H54 (cell line): ENCODE results near the gene CNR2.
A peak's percentile ranks its signal among the peaks of the same experiment; 100 is the strongest.
"Not testable (repeated sequence)": the region's sequence is repeated elsewhere in the genome, so short reads cannot be mapped to it uniquely, and the experiment has no call there.

Source experiments
- DNase-seq: peaks from one replicate; pipeline ENCODE4 v3.0.0; 2011; ENCODE audit warnings: low spot score, mixed read lengths; ENCODE audit not compliant: insufficient read length
- FAIRE-seq: peaks from 3 replicates; lab custom pipeline; 2011; peaks lifted over from hg19 to GRCh38; lab: Jason Lieb, UNC
- POLR2A ChIP-seq: IDR thresholded peaks from 2 replicates; pipeline ENCODE4 v1.6.1; 2011; ENCODE audit warnings: low read depth, mild to moderate bottlenecking, low read length

The CNR2 gene

DNA sequence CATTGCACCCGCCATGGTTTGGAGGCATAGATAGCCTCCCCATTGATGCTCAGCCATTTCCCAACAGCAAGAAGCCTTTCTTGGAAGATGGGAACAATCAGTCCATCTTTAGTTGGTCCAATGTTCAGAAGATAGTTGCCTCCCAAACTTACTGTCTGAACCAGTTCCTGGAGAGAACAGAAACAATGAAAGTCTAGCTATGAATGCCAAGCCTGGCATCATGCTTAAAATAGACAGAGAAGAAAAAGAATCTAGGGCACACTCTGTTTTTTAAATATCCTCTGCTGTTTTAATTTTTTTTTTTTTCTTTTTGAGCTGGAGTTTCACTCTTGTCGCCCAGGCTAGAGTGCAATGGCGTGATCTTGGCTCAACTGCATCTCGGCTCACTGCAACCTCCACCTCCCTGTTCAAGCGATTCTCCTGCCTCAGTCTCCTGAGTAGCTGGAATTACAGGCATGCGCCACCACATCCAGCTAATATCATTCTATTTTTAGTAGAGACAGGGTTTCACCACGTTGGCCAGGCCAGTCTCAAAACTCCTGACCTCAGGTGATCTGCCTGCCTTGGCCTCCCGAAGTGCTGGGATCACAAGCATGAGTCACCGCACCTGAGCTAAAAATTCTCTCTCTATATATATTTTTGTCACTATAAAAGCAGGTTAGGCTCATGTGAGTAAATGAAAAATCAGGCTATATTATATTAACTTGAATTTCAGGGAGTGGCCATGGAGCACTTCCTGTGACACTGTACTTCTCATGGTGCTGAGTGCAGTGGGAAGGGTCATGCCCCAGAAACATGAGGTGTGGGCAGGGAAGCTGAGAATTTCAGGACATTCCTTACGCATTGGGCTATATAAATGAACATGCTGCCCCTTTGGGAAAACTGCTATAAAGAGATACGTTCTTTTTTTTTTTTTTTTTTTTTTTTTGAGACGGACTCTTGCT is 64.2 kb downstream of the CNR2 start:
- DNase-seq (no peak), FAIRE-seq (no peak)
- no peak for TF ChIP-seq POLR2A

DNA sequence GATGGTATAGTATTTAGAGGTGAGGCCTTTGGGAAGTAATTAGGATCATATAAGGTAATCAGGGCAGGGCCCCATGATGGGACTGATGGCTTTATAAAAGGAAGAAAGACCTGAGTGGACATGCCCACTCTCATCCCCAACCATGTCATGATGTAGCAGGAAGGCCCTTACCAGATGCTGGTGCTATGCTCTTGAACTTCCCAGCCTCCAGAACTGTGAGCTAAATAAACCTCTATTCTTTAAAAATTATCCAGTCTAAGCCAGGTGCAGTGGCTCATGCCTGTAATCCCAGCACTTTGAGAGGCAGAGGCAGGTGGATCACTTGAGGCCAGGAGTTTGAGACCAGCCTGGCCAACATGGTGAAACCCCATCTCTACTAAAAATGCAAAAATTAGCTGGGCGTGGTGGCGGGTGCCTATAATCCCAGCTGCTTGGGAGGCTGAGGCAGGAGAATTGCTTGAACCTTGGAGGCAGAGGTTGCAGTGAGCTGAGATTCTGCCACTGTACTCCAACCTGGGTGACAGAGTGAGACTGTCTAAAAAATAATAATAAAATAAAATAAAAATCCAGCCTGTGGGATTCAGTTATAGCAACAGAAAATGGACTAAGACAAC is 65.6 kb downstream of the CNR2 start:
- not testable (repeated sequence) for FAIRE-seq

DNA sequence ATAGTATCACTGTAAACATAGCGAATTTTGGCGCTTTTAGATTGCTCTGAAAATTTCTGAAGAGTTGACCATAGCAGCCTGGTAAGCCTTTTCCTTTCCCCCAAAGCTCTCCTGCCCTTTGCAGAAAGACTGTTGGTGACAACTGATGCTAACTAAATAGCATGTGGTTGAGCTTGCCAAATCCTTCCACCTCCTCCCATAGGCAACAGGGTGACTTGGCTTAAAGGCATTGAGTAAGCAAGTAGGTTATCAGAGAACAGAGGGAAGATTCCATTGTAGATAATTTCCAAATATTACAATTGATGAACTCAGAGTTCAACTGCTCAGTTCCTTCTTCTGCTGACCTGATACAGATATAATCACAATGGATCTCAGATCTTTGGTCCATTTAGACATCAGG is 68.0 kb downstream of the CNR2 start:
- TF ChIP-seq POLR2A: no peak
- FAIRE-seq (no peak), DNase-seq (no peak)

More for the DNA sequence above, 65.6 kb downstream of the CNR2 start:
- DNase-seq: not testable (repeated sequence)

DNA sequence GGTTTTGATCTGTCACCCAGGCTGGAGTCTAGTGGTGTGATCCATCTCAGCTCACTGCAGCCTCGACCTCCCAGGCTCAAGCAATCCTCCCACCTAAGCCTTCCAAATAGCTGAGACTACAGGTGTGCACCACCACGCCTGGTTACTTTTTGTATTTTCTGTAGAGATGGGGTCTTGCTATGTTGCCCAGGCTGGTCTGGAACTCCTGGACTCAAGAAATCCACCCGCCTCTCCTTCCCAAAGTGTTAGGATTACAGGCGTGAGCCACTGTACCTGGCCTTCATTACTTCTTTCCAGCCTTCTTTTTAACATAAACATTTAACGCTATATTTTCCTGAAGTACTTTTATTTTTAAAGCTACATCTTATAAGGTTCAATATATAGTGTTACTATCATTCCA is 69.5 kb downstream of the CNR2 start:
- no peak for TF ChIP-seq POLR2A
- no peak for FAIRE-seq
- DNase-seq: no peak

DNA sequence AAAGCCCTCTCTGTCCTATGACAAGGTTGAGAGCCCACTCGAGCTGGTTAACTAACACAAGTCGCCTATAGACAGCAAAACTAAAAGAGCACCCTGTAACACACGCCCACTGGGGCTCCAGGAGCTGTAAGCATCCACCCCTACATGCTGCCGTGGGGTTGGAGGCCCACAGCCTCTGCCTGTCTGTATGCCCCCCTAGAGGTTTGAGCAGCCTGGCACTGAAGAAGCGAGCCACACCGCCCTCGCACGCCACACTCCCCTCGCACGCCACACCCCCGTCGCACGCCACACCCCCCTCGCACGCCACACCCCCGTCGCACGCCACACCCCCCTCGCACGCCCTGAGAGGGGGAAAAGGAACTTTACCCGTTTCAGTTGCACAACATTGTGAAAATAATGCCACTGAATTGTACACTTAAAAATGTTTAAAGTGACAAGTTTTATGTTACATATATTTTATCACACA is 74.7 kb downstream of the CNR2 start:
- TF ChIP-seq POLR2A: no peak
- DNase-seq (peak; percentile 33), FAIRE-seq (no peak)

DNA sequence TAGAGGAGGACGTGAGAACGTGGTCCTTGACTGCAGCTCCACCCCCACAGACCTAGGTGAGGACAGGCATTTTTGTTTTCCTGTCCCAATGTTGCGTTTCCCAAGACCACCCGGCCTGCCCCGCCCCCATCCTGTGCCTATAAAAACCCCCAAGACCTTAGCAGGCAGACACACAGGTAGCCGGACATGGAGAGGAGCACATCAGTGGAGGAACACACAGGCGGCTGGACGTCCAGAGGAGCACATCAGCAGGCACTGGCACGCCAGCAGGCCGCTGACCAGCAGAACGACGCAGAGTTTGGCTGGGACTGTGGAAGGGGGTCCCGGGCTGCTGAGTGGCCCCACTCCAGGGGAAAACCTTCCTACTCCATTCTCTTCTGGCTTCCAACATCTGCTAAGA is 75.3 kb downstream of the CNR2 start:
- no peak for TF ChIP-seq POLR2A
- FAIRE-seq (no peak), DNase-seq (no peak)

DNA sequence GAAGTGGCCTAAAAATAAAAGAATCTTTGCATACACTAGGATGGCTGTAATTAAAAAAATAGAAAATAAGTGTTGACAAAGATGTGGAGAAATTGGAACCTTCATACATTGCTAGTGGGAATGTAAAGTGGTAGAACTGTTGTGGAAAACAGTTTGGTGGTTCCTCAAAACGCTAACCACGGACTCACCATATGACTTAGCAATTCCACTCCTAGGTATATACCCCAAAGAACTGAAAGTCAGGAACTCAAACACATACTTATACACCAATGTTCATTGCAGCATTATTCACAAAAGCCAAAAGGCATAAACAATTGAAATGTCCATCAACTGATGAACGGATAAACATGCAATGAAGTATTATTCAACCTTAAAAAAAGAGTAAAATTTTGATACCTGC is 77.1 kb downstream of the CNR2 start:
- no peak for TF ChIP-seq POLR2A
- DNase-seq (no peak), FAIRE-seq (no peak)

DNA sequence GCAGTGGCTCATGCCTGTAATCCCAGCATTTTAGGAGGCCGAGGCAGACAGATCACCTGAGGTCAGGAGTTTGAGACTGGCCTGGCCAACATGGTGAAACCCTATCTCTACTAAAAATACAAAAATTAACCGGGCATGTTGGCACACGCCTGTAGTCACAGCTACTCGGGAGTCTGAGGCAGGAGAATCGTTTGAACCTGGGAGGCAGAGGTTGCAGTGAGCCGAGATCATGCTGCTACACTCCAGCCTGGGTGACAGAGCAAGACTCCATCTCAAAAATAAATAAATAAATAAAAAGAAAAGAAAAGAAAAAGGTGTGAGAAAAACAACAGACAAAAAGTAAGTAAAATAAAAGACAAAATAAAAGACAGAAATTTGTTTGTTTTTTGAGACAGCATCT is 79.0 kb downstream of the CNR2 start:
- not testable (repeated sequence) for DNase-seq, FAIRE-seq

DNA sequence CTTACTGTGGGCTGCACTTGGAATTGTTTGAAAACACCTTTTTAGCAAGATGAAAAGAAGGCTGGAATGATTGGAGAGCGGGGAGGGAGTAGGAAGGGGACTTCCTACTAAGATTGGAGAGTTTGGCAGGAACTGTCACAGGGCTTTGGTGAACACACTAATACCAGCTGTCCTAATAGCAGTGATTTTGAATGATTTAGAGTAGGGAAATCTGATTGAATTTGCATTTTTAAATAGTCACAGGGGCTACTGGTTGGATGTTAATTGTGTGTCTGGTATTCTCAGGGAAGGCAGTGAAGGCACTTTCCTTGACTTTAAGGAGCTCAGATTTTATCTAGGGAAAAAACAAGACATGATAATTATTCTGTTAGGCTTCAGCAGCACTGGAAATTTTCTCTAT is 85.4 kb downstream of the CNR2 start:
- TF ChIP-seq POLR2A: no peak
- FAIRE-seq (no peak), DNase-seq (no peak)

DNA sequence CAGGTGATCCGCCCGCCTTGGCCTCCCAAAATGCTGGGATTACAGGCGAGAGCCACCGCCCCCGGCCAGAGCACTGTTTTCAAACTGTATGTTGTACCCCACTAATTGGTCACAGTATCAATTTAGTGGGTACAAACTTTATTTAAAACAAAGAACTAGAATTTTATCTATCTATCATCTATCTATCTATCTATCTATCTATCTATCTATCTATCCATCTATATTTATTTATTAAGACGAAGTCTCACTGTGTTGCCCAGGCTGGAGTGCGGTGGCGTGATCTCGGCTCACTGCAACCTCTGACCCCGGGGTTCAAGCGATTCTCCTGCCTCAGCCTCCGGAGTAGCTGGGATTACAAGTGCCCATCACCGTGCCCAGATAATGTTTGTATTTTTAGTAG is 86.6 kb downstream of the CNR2 start:
- not testable (repeated sequence) for FAIRE-seq, DNase-seq

DNA sequence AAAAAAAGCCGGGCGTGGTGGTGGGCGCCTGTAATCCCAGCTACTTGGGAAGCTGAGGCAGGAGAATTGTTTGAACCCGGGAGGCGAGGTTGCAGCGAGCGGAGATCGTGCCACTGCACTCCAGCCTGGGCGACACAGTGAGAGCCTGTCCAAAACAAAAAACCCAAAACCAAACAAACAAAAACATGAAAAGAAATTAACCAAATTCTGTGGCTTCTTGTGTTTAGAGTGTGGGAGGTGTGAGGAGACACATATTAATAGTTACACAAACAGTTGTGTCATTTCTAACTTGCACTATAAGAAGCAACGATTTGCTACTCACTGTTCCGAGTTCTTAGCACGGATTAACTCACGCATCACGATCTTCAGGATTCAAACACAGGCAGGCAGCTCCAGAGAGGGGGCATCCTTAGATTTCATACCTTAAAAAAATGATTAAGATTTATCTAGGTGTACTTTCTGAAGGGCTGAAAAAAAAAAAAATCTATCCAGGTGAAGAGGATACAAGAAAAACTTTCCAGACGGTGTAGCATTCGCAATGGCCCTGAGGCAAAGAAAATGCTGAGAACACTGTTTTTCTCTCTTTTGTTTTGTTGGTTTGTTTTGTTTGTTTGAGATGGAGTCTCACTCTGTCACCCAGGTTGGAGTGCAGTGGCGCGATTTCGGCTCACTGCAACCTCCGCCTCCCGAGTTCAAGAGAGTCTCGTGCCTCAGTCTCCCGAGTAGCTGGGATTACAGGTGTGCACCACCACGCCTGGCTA is 87.2 kb downstream of the CNR2 start:
- no peak for TF ChIP-seq POLR2A
- no peak for DNase-seq
- no peak for FAIRE-seq

DNA sequence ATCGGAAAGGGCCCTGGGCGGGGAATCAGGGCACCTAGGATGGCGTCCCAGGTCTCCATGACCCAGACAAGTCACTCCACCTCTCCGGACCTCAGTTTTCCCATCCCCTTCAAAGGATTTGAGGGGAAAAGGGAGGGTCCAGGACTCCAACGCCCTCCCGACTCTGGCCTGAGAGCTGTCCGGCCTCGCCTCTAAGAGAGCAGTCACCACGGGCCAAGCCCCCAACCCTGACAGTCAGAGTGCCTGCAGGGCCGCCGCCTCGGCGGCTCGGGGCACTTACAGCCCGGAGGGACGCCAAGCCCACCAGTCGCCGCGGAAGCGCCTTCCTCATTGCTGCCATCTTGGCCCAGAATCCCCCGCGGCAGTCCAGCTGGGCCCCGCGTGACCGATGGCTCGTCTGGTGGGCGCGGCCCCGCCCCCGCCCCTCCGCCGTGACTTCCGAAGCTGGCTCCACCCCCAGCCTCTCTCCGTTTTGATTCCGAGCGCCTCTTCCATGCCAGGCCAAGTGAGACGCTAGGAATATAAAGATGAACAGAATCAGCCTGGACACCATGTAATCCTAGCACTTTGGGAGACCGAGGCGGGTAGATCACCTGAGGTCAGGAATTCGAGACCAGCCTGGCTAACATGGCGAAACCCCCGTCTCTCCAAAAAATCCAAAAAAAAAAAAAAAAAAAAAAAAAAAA is 87.9 kb downstream of the CNR2 start, which contains the start of gene HMGCL:
Gene HMGCL (minus strand): TSS at position 354 of the 686 bp plus-strand sequence. CDS start 14 bp downstream, at position 340.
- FAIRE-seq: peak; percentile 84
- peak; percentile 86 for TF ChIP-seq POLR2A
- DNase-seq: peak; percentile 79

DNA sequence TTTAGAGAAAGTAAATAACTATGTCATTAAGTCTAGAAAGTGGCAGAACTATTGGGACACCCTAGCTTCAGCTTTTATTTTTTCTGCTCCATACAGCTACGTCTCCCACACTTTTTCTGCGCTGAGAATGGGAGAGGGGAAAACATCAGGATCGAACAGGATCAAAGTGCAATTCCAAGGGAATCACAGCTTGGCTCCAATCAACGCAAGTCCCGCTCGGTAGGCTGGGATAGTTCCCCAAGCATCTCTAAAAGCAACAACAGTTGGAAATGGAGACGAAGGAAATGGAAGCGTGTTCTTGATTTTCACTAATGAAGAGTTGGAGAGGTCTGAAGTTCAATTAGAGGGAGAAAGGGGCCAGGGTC is 88.5 kb downstream of the CNR2 start:
- DNase-seq: no peak
- no peak for TF ChIP-seq POLR2A
- FAIRE-seq: no peak
